CD4-positive, alpha-beta T cell treated with Interferon alpha-2 for 1 hour (primary cell): ENCODE results near the gene TENT4B.
"Not testable (repeated sequence)": the region's sequence is repeated elsewhere in the genome, so short reads cannot be mapped to it uniquely, and the experiment has no call there.

Source experiments
- DNase-seq, 2 donors: peaks; one replicate each; pipeline ENCODE4 v3.0.0-alpha.2; 2020 to 2022

Gene TENT4B

GRCh38 chr16:50155925-50156324 lies 2.8 kb downstream of the TENT4B start:
- no peak for DNase-seq

- no peak for DNase-seq
These were observed 3.5 kb downstream of the TENT4B start for GRCh38 chr16:50156590-50156989.

GRCh38 chr16:50160495-50161164 lies 7.5 kb downstream of the TENT4B start:
- DNase-seq = peak in 1 of 2 donors; percentile 41

- no peak for DNase-seq
These were observed 8.8 kb downstream of the TENT4B start for GRCh38 chr16:50161950-50162349.

GRCh38 chr16:50165473-50165872 lies 12.4 kb downstream of the TENT4B start:
- no peak for DNase-seq

GRCh38 chr16:50166511-50167500 lies 13.7 kb downstream of the TENT4B start:
- DNase-seq = no peak

GRCh38 chr16:50167556-50167955 lies 14.4 kb downstream of the TENT4B start:
- no peak for DNase-seq

GRCh38 chr16:50169555-50170096 lies 16.5 kb downstream of the TENT4B start:
- DNase-seq = no peak

- DNase-seq = not testable (repeated sequence)
These were observed 18.7 kb downstream of the TENT4B start for GRCh38 chr16:50171773-50172172.

- no peak for DNase-seq
These were observed 19.3 kb downstream of the TENT4B start for GRCh38 chr16:50172195-50172922.

- no peak for DNase-seq
These were observed 20.2 kb downstream of the TENT4B start for GRCh38 chr16:50173316-50173715.

- no peak for DNase-seq
These were observed 25.4 kb downstream of the TENT4B start for GRCh38 chr16:50178491-50178941.

GRCh38 chr16:50182441-50182840 lies 29.3 kb downstream of the TENT4B start:
- DNase-seq = no peak

GRCh38 chr16:50183316-50183715 lies 30.2 kb downstream of the TENT4B start:
- no peak for DNase-seq

- no peak for DNase-seq
These were observed 31.9 kb downstream of the TENT4B start for GRCh38 chr16:50185005-50185505.

- DNase-seq = no peak
These were observed 35.6 kb downstream of the TENT4B start for GRCh38 chr16:50188619-50189136.

GRCh38 chr16:50190292-50190691 lies 37.2 kb downstream of the TENT4B start:
- DNase-seq = no peak

GRCh38 chr16:50192386-50193050 lies 39.4 kb downstream of the TENT4B start:
- no peak for DNase-seq

- DNase-seq = no peak
These were observed 40.5 kb downstream of the TENT4B start for GRCh38 chr16:50193594-50193993.

- peak in 1 of 2 donors; percentile 16 for DNase-seq
These were observed 42.2 kb downstream of the TENT4B start for GRCh38 chr16:50195276-50195675.

- DNase-seq = no peak
These were observed 42.6 kb downstream of the TENT4B start for GRCh38 chr16:50195756-50196155.

GRCh38 chr16:50197582-50197981 lies 44.5 kb downstream of the TENT4B start:
- DNase-seq = no peak
